HCT116 (cell line): ENCODE results near the gene ANKRD63. TPM values are rescaled to one million over a fixed set of nuclear protein-coding genes. Genes with fewer than 3 reads are reported as not detected.

Experiments used
- ATAC-seq: fragments of 200-7000 bp; cut with Tn5 transposase; 2 replicates; pipeline ENCODE4 v1.9.1; 2020; ENCODE audit warnings: mild to moderate bottlenecking, moderate library complexity
- BruUV-seq: library from RNA; stranded (reverse); fragments of 400-500 nt; replicated peaks from 2 replicates; lab custom pipeline; 2021; lab: Mats Ljungman, UMichigan
- CTCF ChIA-PET: fragments of 300-600 bp; sonication (Branson Sonifier 250); formaldehyde crosslinking; loops from one replicate; lab custom pipeline; 2021; ENCODE audit warnings: antibody characterized with exemption; lab: Charles Lee
- POLR2A ChIA-PET: fragments of 300-600, 350-600 bp; sonication (Branson Sonifier 250); formaldehyde crosslinking; loops from one replicate; lab custom pipeline; 2021; ENCODE audit warnings: antibody characterized with exemption; lab: Charles Lee
- RAD21 ChIA-PET, 2 experiments: fragments of 300-600 bp; sonication (Branson Sonifier 250); formaldehyde crosslinking; loops; one replicate each; lab custom pipeline; 2023; ENCODE audit warnings: low total read pairs in 2 of 2; ENCODE audit not compliant: uncharacterized antibody in 2 of 2, unreplicated experiment in 2 of 2, low non-redundant PET in 1 of 2; lab: Charles Lee
- DNase-seq: peaks from one replicate; pipeline ENCODE4 v3.0.0-alpha.2; 2010; ENCODE audit warnings: low read depth, low spot score
- H2AFZ ChIP-seq: fragments of 200-600 bp; shearing (Covaris generic), sonication (generic); 2 replicates; pipeline ENCODE4 v1.6.1; 2017; ENCODE audit warnings: low read depth, mixed run types, mixed read lengths, antibody characterized with exemption, low read length; ENCODE audit not compliant: poor library complexity, severe bottlenecking
- H3K27ac ChIP-seq: 2 replicates; pipeline ENCODE4 v1.5.1; 2012; ENCODE audit warnings: low read depth, low read length
- H3K27me3 ChIP-seq: fragments of 200-600 bp; sonication (generic); 2 replicates; pipeline ENCODE4 v1.6.1; 2016; ENCODE audit warnings: mixed run types, low read length, mixed read lengths; ENCODE audit not compliant: insufficient read depth
- H3K36me3 ChIP-seq, 2 experiments: fragments of 200-500 bp in 1 of 2; fragments of 200-600 bp in 1 of 2; sonication (Bioruptor generic) in 1 of 2; sonication (generic) in 1 of 2; 2 replicates each; pipeline versions ENCODE4 v1.5.1 to v1.6.1; 2014 to 2016; ENCODE audit warnings: low read length in 2 of 2, inconsistent platforms in 1 of 2, mixed read lengths in 1 of 2, mixed run types in 1 of 2; ENCODE audit not compliant: insufficient read depth in 2 of 2, control insufficient read depth in 1 of 2
- H3K4me1 ChIP-seq, 2 experiments: fragments of 200-600 bp in 1 of 2; sonication (generic) in 1 of 2; 2 replicates each; pipeline versions ENCODE4 v1.5.1 to v1.6.1; 2012 to 2017; ENCODE audit warnings: low read length in 2 of 2, inconsistent platforms in 1 of 2, mild to moderate bottlenecking in 1 of 2, mixed read lengths in 1 of 2, mixed run types in 1 of 2, moderate library complexity in 1 of 2; ENCODE audit not compliant: insufficient read depth in 2 of 2, control insufficient read depth in 1 of 2
- H3K4me2 ChIP-seq: fragments of 200-600 bp; sonication (generic); 2 replicates; pipeline ENCODE4 v1.6.1; 2017; ENCODE audit warnings: mixed run types, low read length, mixed read lengths
- H3K4me3 ChIP-seq, 2 experiments: fragments of 200-600 bp in 1 of 2; sonication (generic) in 1 of 2; replicated peaks in 1 of 2; 2 replicates each; pipeline ENCODE4 v1.5.1; 2011 to 2016; ENCODE audit warnings: low read length in 2 of 2, control low read depth in 1 of 2, low read depth in 1 of 2, mild to moderate bottlenecking in 1 of 2, mixed read lengths in 1 of 2, mixed run types in 1 of 2
- H3K79me2 ChIP-seq: fragments of 200-600 bp; sonication (generic); 2 replicates; pipeline ENCODE4 v1.6.1; 2017; ENCODE audit warnings: mild to moderate bottlenecking, mixed run types, low read length, moderate library complexity, mixed read lengths; ENCODE audit not compliant: insufficient read depth
- H3K9ac ChIP-seq: fragments of 200-600 bp; sonication (generic); 2 replicates; pipeline ENCODE4 v1.6.1; 2016; ENCODE audit warnings: low read length, mixed read lengths
- H3K9me2 ChIP-seq: fragments of 200-600 bp; sonication (generic), shearing (Covaris generic); 2 replicates; pipeline ENCODE4 v1.6.1; 2017; ENCODE audit warnings: mixed run types, mild to moderate bottlenecking, moderate library complexity; ENCODE audit not compliant: insufficient read depth
- H3K9me3 ChIP-seq, 2 experiments: fragments of 200-500 bp in 1 of 2; fragments of 200-600 bp in 1 of 2; sonication (Bioruptor generic) in 1 of 2; sonication (generic) in 1 of 2; 2 replicates each; pipeline ENCODE4 v1.6.1; 2014 to 2017; ENCODE audit warnings: low read length in 2 of 2, mixed read lengths in 2 of 2, inconsistent platforms in 1 of 2, low read depth in 1 of 2, mild to moderate bottlenecking in 1 of 2, mixed run types in 1 of 2, moderate library complexity in 1 of 2; ENCODE audit not compliant: control insufficient read depth in 1 of 2, insufficient read depth in 1 of 2
- H4K20me1 ChIP-seq: fragments of 200-600 bp; sonication (generic), shearing (Covaris generic); 2 replicates; pipeline ENCODE4 v1.6.1; 2017; ENCODE audit warnings: mixed run types, mild to moderate bottlenecking, moderate library complexity; ENCODE audit not compliant: insufficient read depth
- CTCF ChIP-seq, 3 experiments: fragments of 200-600 bp in 1 of 3; sonication (generic) in 1 of 3; IDR thresholded peaks in 2 of 3; conservative IDR thresholded peaks in 1 of 3; 2 replicates each; pipeline ENCODE4 v1.5.1; 2012 to 2017; ENCODE audit warnings: low read depth in 2 of 3, low read length in 2 of 3, antibody characterized with exemption in 1 of 3, borderline replicate concordance in 1 of 3, control low read depth in 1 of 3, mild to moderate bottlenecking in 1 of 3, mixed read lengths in 1 of 3, mixed run types in 1 of 3, moderate library complexity in 1 of 3; ENCODE audit not compliant: insufficient read depth in 1 of 3
- RAD21 ChIP-seq: IDR thresholded peaks from 2 replicates; pipeline ENCODE4 v1.6.1; 2012; ENCODE audit warnings: low read depth, mild to moderate bottlenecking
- YY1 ChIP-seq: IDR thresholded peaks from 2 replicates; pipeline ENCODE4 v1.6.1; 2011; ENCODE audit warnings: low read length, low read depth, moderate library complexity, mild to moderate bottlenecking; ENCODE audit not compliant: insufficient replicate concordance; ENCODE audit errors: extremely low read depth
- intact Hi-C: fragments of 100-400 bp; cut with micrococcal nuclease; formaldehyde crosslinking; loops from 2 replicates; pipeline ENCODE4 v1.10.0; 2022
- total RNA-seq: library from RNA; stranded (reverse); gene quantifications from one replicate; pipeline ENCODE4 v1.2.1, GENCODE V29; 2021; ENCODE audit not compliant: unreplicated experiment

Gene ANKRD63
- total RNA-seq, 1 experiment from 2014 or later: 0.89 TPM

- TF ChIP-seq RAD21: no peak
- H3K4me2 ChIP-seq: no peak overlapping the region
- ATAC-seq (no peak), DNase-seq (no peak)
- H3K9me2 ChIP-seq: no peaks in the 10 kb centered on the region
- no peaks in the 10 kb centered on the region for H3K79me2 ChIP-seq
- BruUV-seq: no TSS peak
- no peak overlapping the region for H3K27ac ChIP-seq
- 0 out of 2 replicates have a peak, but pooled peaks cover 6% of the 10 kb centered on the region for H3K27me3 ChIP-seq
- no peak overlapping the region for H3K4me3 ChIP-seq
- RAD21 ChIA-PET: interaction anchor here (0.9 to 3.5 kb wide), 6 partner anchors 18 to 92 kb away, joined by 3 to 18 read pairs (median 4); no protein-coding TSS in a partner anchor
- no peak overlapping the region for H2AFZ ChIP-seq
- no peaks in the 10 kb centered on the region for H4K20me1 ChIP-seq
- CTCF ChIA-PET: interaction anchor here (0.7 to 9.7 kb wide), 19 partner anchors 9 to 264 kb away, joined by 3 to 134 read pairs (median 5); partner anchors contain the start of genes ANKRD63 and PAK6
- H3K9me3 ChIP-seq: no peaks in the 10 kb centered on the region
- POLR2A ChIA-PET: interaction anchor here (1.8 to 2.2 kb wide), 2 partner anchors 18 to 30 kb away, joined by 5 to 6 read pairs; no protein-coding TSS in a partner anchor
- peaks cover 8 to 25% of the 10 kb centered on the region in 2 experiments; a peak in 3 of 4 replicates for H3K4me1 ChIP-seq
- H3K36me3 ChIP-seq: no peaks in the 10 kb centered on the region
- intact Hi-C loops: no loop called here
- H3K9ac ChIP-seq: no peak overlapping the region
Measured at GRCh38 chr15:40309344-40309862, 26.5 kb upstream of the ANKRD63 start.

GRCh38 chr15:40307421-40308211 is 24.8 kb upstream of the ANKRD63 start, which contains the start of gene PLCB2:
TSS of gene PLCB2 (minus strand) at chr15:40307935. CDS start at chr15:40307672, 263 bp downstream.
- intact Hi-C loops: no loop called here
- H3K4me3 ChIP-seq: no peak within 1 kb of the TSS
- H3K9me2 ChIP-seq: no peaks in the 10 kb centered on the region
- no peak within 1 kb of the TSS for H3K9ac ChIP-seq
- H4K20me1 ChIP-seq: no peaks in the 10 kb centered on the region
- peak; percentile 52 for ATAC-seq
- H3K36me3 ChIP-seq: no peaks in the 10 kb centered on the region
- no peak for TF ChIP-seq YY1
- peak in 2 of 3 experiments; percentile 30 to 44; a peak in 3 of 6 replicates for TF ChIP-seq CTCF (IDR thresholded peaks at IDR 0.05 in 2 of 3, conservative IDR thresholded peaks at IDR 0.05 in 1 of 3; ENCODE audit: borderline replicate concordance in 1 of 3, insufficient read depth in 1 of 3, low read depth in 2 of 3, low read length in 2 of 3)
- ChIA-PET POLR2A (interaction anchor here (1.6 to 2.2 kb wide), 2 partner anchors 16 to 28 kb away, joined by 3 to 6 read pairs; no protein-coding TSS in a partner anchor), CTCF (interaction anchor here (0.8 to 9.7 kb wide), 8 partner anchors 12 to 114 kb away, joined by 3 to 134 read pairs (median 4); partner anchors contain the start of gene INAFM2), RAD21 (interaction anchor here in 1 of 2 experiments (1.0 to 3.5 kb wide), 2 partner anchors 17 to 28 kb away, joined by 3 to 18 read pairs; no protein-coding TSS in a partner anchor)
- no peaks in the 10 kb centered on the region for H3K9me3 ChIP-seq
- no peak for DNase-seq
- 0 out of 2 replicates have a peak, but pooled peaks cover 6% of the 10 kb centered on the region for H3K27me3 ChIP-seq
- H3K4me2 ChIP-seq: no peak within 1 kb of the TSS
- H3K4me1 ChIP-seq: peaks cover 2 to 14% of the 10 kb centered on the region in 2 experiments; a peak in 1 of 4 replicates
- H3K79me2 ChIP-seq: no peaks in the 10 kb centered on the region
- BruUV-seq: no TSS peak
- no peak within 1 kb of the TSS for H3K27ac ChIP-seq
- H2AFZ ChIP-seq: no peak within 1 kb of the TSS
